GM23338 (cell line): ENCODE results near the gene CUX1. TPM values are rescaled to one million over a fixed set of nuclear protein-coding genes. Genes with fewer than 3 reads are reported as not detected.

ENCODE experiments used
- ATAC-seq: fragments of 200-7000 bp; cut with Tn5 transposase; 3 replicates; pipeline ENCODE4 v1.9.1; 2020
- DNase-seq: peaks from one replicate; pipeline ENCODE4 v3.0.0-alpha.2; 2015; ENCODE audit warnings: low spot score
- H2AFZ ChIP-seq: fragments of 200-600 bp; sonication (generic); 2 replicates; pipeline ENCODE4 v1.8.0; 2016; ENCODE audit warnings: antibody characterized with exemption, mild to moderate bottlenecking, moderate library complexity
- H3F3A ChIP-seq: fragments of 200-600 bp; sonication (generic); replicated peaks from 2 replicates; pipeline ENCODE4 v1.8.0; 2017; ENCODE audit warnings: antibody characterized with exemption, mixed run types, low read depth
- H3K27ac ChIP-seq: fragments of 200-600 bp; sonication (generic); 2 replicates; pipeline ENCODE4 v1.6.1; 2016; ENCODE audit warnings: low read depth
- H3K27me3 ChIP-seq: fragments of 200-600 bp; sonication (generic); 2 replicates; pipeline ENCODE4 v1.8.0; 2016; ENCODE audit warnings: mild to moderate bottlenecking, mixed run types, moderate library complexity; ENCODE audit not compliant: insufficient read depth
- H3K36me3 ChIP-seq: fragments of 200-600 bp; sonication (generic); 2 replicates; pipeline ENCODE4 v1.8.0; 2016; ENCODE audit warnings: mild to moderate bottlenecking; ENCODE audit not compliant: insufficient read depth
- H3K4me1 ChIP-seq: fragments of 200-600 bp; sonication (generic); 2 replicates; pipeline ENCODE4 v1.8.0; 2016; ENCODE audit warnings: mild to moderate bottlenecking, moderate library complexity; ENCODE audit not compliant: insufficient read depth
- H3K4me2 ChIP-seq: fragments of 200-600 bp; sonication (generic); 2 replicates; pipeline ENCODE4 v1.7.1; 2017; ENCODE audit warnings: mixed run types
- H3K4me3 ChIP-seq: fragments of 200-600 bp; sonication (generic); 2 replicates; pipeline ENCODE4 v1.6.1; 2016; ENCODE audit warnings: mixed run types
- H3K79me2 ChIP-seq: fragments of 200-600 bp; sonication (generic); replicated peaks from 2 replicates; pipeline ENCODE4 v1.8.0; 2017; ENCODE audit warnings: mild to moderate bottlenecking; ENCODE audit not compliant: insufficient read depth
- H3K9me2 ChIP-seq: fragments of 200-600 bp; sonication (generic); 2 replicates; pipeline ENCODE4 v1.8.0; 2017; ENCODE audit not compliant: insufficient read depth
- H4K20me1 ChIP-seq: fragments of 200-600 bp; sonication (generic); replicated peaks from 2 replicates; pipeline ENCODE4 v1.8.0; 2017; ENCODE audit warnings: mild to moderate bottlenecking; ENCODE audit not compliant: insufficient read depth
- H3K27ac Mint-ChIP-seq: 2 replicates; pipeline ENCODE4 v1.8.0; 2020; ENCODE audit warnings: inconsistent platforms, mild to moderate bottlenecking, moderate library complexity, mixed read lengths
- H3K27me3 Mint-ChIP-seq: 3 replicates; pipeline ENCODE4 v1.8.0; 2022; ENCODE audit warnings: low read depth, mild to moderate bottlenecking, moderate library complexity, mixed read lengths, inconsistent platforms; ENCODE audit not compliant: insufficient read depth, poor library complexity
- H3K36me3 Mint-ChIP-seq: 3 replicates; pipeline ENCODE4 v1.8.0; 2021; ENCODE audit warnings: low read depth, mild to moderate bottlenecking, inconsistent platforms, moderate library complexity, mixed read lengths
- H3K4me1 Mint-ChIP-seq: 3 replicates; pipeline ENCODE4 v1.8.0; 2020; ENCODE audit warnings: mild to moderate bottlenecking, inconsistent platforms, mixed read lengths
- H3K4me3 Mint-ChIP-seq: 3 replicates; pipeline ENCODE4 v1.8.0; 2021; ENCODE audit warnings: moderate library complexity, mild to moderate bottlenecking, inconsistent platforms, mixed read lengths
- H3K9me3 Mint-ChIP-seq: 3 replicates; pipeline ENCODE4 v1.8.0; 2020; ENCODE audit warnings: moderate library complexity, mild to moderate bottlenecking, inconsistent platforms, mixed read lengths
- CREB1 ChIP-seq: fragments of 250-450 bp; sonication (Bioruptor Pico); IDR thresholded peaks from 2 replicates; pipeline ENCODE4 v1.5.0; 2020; ENCODE audit warnings: low read depth, mild to moderate bottlenecking, moderate library complexity
- ETS1 ChIP-seq: IDR thresholded peaks from 2 replicates; pipeline ENCODE4 v1.6.1; 2016; ENCODE audit warnings: antibody characterized with exemption
- EZH2 ChIP-seq: fragments of 200-600 bp; sonication (generic); IDR thresholded peaks from one replicate; pipeline ENCODE4 v1.8.0; 2017; ENCODE audit warnings: antibody characterized with exemption, mild to moderate bottlenecking, low read depth; ENCODE audit not compliant: unreplicated experiment
- EZH2phosphoT487 ChIP-seq: fragments of 200-600 bp; sonication (generic); IDR thresholded peaks from one replicate; pipeline ENCODE4 v1.8.1; 2018; ENCODE audit warnings: antibody characterized with exemption; ENCODE audit not compliant: unreplicated experiment
- JUNB ChIP-seq: IDR thresholded peaks from one replicate; pipeline ENCODE4 v1.6.1; 2016; ENCODE audit warnings: antibody characterized with exemption; ENCODE audit not compliant: unreplicated experiment
- NANOG ChIP-seq: IDR thresholded peaks from 2 replicates; pipeline ENCODE4 v1.6.1; 2016; ENCODE audit warnings: antibody characterized with exemption, borderline replicate concordance
- POLR2AphosphoS5 ChIP-seq: IDR thresholded peaks from 2 replicates; pipeline ENCODE4 v1.6.1; 2016; ENCODE audit warnings: antibody characterized with exemption, low read depth
- REST ChIP-seq: IDR thresholded peaks from one replicate; pipeline ENCODE4 v1.6.1; 2018; ENCODE audit warnings: antibody characterized with exemption; ENCODE audit not compliant: unreplicated experiment
- STAT1 ChIP-seq: IDR thresholded peaks from one replicate; pipeline ENCODE4 v1.6.1; 2016; ENCODE audit warnings: antibody characterized with exemption; ENCODE audit not compliant: unreplicated experiment
- ZNF114 ChIP-seq: fragments of 250-450 bp; sonication (Bioruptor Pico); IDR thresholded peaks from 2 replicates; pipeline ENCODE4 v1.5.0; 2020; ENCODE audit warnings: mild to moderate bottlenecking, moderate library complexity
- ZNF331 ChIP-seq: fragments of 250-450 bp; sonication (Bioruptor Pico); IDR thresholded peaks from 2 replicates; pipeline ENCODE4 v1.5.0; 2020; ENCODE audit warnings: low read depth, mild to moderate bottlenecking, moderate library complexity
- ZNF462 ChIP-seq: fragments of 250-450 bp; sonication (Bioruptor Pico); IDR thresholded peaks from 2 replicates; pipeline ENCODE4 v1.5.0; 2020; ENCODE audit warnings: mild to moderate bottlenecking, moderate library complexity
- polyA plus RNA-seq: library from polyadenylated mRNA; unstranded; fragments of >200 nt; fragmentation: Nextera tagmentation; extraction: Ambion mirVana; gene quantifications from 2 replicates; pipeline ENCODE4 v1.2.1, GENCODE V29; 2016
- total RNA-seq: library from RNA; depleted of rRNA; stranded (reverse); fragments of >200 nt; shearing (Covaris generic); gene quantifications from 2 replicates; pipeline ENCODE4 v1.2.3, GENCODE V29; 2014

The CUX1 gene
- total and polyA plus RNA-seq, 2 experiments from 2014 or later, result 49.9 to 64.0 TPM

- TF ChIP-seq ZNF462, result no peak
- TF ChIP-seq STAT1, result no peak
- TF ChIP-seq JUNB, result no peak
Observed at GRCh38 chr7:101956130-101956529, 138.7 kb downstream of the CUX1 start (continued).

DNA sequence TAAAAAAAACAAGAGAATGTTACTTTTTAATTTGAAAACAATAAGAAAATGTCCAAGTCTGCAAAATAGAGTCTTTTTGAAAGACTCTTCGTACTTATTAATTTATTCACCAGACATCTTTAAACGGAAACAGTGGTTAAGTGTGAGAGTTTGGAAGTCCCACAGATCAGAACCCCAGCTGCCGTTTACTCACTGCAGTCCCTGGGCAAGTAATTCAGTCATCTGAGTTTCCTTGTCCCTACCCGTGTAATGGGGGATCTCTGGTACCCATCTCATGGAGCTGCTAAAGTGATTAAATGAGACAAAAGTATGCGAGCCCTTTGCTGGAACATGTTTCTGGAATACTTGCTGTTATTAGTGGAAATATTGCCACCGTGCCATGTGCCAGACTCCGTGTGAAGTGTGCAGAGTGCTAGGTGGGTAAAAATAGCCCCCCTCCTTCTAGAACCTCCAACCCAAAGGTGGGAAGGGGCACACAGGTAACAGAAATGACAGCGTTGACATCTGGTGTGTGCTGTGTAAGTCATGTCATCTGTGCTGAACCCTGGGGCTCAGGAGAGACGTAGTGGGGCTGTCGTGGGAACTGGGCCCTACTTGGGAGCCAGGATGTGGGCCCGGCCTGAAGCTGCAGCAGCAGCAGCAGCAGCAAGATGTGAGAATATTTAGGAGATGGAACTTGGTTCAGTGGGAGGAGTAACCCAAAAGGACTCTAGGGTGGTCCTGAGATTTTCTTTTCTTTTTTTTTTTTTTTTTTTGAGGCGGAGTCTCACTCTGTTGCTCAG, 140.5 kb downstream of the CUX1 start:
- Histone ChIP-seq H3F3A (no peaks in the 10 kb centered on the region; the same call in 1 of the 2 replicates), H3K27me3 (no peaks in the 10 kb centered on the region), H3K4me2 (no peak overlapping the region), H3K4me3 (no peak overlapping the region), H3K4me1 (peaks cover 22% of the 10 kb centered on the region), H3K27ac (peak overlapping the region; percentile 69; the same call in 1 of the 2 replicates), H3K36me3 (no peaks in the 10 kb centered on the region), H3K79me2 (peaks cover 98% of the 10 kb centered on the region), H3K9me2 (no peaks in the 10 kb centered on the region), H4K20me1 (peaks cover 1% of the 10 kb centered on the region), H2AFZ (no peak overlapping the region)
- no peaks in the 10 kb centered on the region for H3K9me3 Mint-ChIP-seq
- ATAC-seq (no peak; the same call in 2 of the 3 replicates), DNase-seq (no peak)
- H3K36me3 Mint-ChIP-seq, result no peaks in the 10 kb centered on the region
- peak overlapping the region; percentile 85 for H3K27ac Mint-ChIP-seq
- H3K4me3 Mint-ChIP-seq, result no peak overlapping the region
- H3K27me3 Mint-ChIP-seq, result peaks cover 9% of the 10 kb centered on the region
- peaks cover 42% of the 10 kb centered on the region for H3K4me1 Mint-ChIP-seq
- TF ChIP-seq CREB1 (CRISPR knock-in tag) (no peak), ZNF114 (CRISPR knock-in tag) (no peak), ETS1 (no peak), POLR2AphosphoS5 (no peak), STAT1 (no peak), EZH2phosphoT487 (no peak), REST (no peak), EZH2 (no peak), NANOG (no peak), JUNB (no peak), ZNF331 (CRISPR knock-in tag) (no peak)
